ENCODE results near the gene ERC1. TPM values are rescaled to one million over a fixed set of nuclear protein-coding genes. Genes with fewer than 3 reads are reported as not detected.

ERC1 gene
- 0.39 TPM for polyA plus RNA-seq (2012; ENCODE audit: low read depth, missing spikeins)

- FAIRE-seq (peak; percentile 59), DNase-seq (ENCODE audit: insufficient read length, low spot score) (peak; percentile 87)
- TF ChIP-seq TAF1 (IDR thresholded peaks at IDR 0.05; ENCODE audit: low read depth, low read length) (no peak), PAX5 (IDR thresholded peaks at IDR 0.05; ENCODE audit: insufficient read depth, low read length, severe bottlenecking) (no peak), POU2F2 (IDR thresholded peaks at IDR 0.05; ENCODE audit: low read depth, low read length) (no peak), POLR2A (IDR thresholded peaks at IDR 0.05; ENCODE audit: low read depth, low read length) (no peak), SPI1 (IDR thresholded peaks at IDR 0.05; ENCODE audit: low read depth, low read length) (no peak), POLR2AphosphoS5 (IDR thresholded peaks at IDR 0.05; ENCODE audit: low read depth, low read length) (no peak)
Observed at GRCh38 chr12:990661-991349, at the start of gene ERC1. TSS of gene ERC1 (plus strand) at chr12:991223. CDS start at chr12:1027904, 36,681 bp downstream.

GRCh38 chr12:943051-943450 is 48.0 kb upstream of the ERC1 start:
- TF ChIP-seq PAX5 (IDR thresholded peaks at IDR 0.05; ENCODE audit: insufficient read depth, low read length, severe bottlenecking) = no peak
- TF ChIP-seq TAF1 (IDR thresholded peaks at IDR 0.05; ENCODE audit: low read depth, low read length) = no peak
- no peak for TF ChIP-seq POLR2AphosphoS5 (IDR thresholded peaks at IDR 0.05; ENCODE audit: low read depth, low read length)
- no peak for FAIRE-seq
- no peak for DNase-seq (ENCODE audit: insufficient read length, low spot score)

- TF ChIP-seq PAX5 (IDR thresholded peaks at IDR 0.05; ENCODE audit: insufficient read depth, low read length, severe bottlenecking) (no peak), POLR2A (IDR thresholded peaks at IDR 0.05; ENCODE audit: low read depth, low read length) (no peak), POU2F2 (IDR thresholded peaks at IDR 0.05; ENCODE audit: low read depth, low read length) (no peak), TAF1 (IDR thresholded peaks at IDR 0.05; ENCODE audit: low read depth, low read length) (no peak), SPI1 (IDR thresholded peaks at IDR 0.05; ENCODE audit: low read depth, low read length) (no peak), POLR2AphosphoS5 (IDR thresholded peaks at IDR 0.05; ENCODE audit: low read depth, low read length) (no peak)
- no peak for FAIRE-seq
- no peak for DNase-seq (ENCODE audit: insufficient read length, low spot score)
Observed at GRCh38 chr12:944211-944610, 46.8 kb upstream of the ERC1 start.

GRCh38 chr12:946212-946611 is 44.8 kb upstream of the ERC1 start:
- DNase-seq (ENCODE audit: insufficient read length, low spot score) = no peak
- FAIRE-seq = no peak
- TF ChIP-seq POLR2AphosphoS5 (IDR thresholded peaks at IDR 0.05; ENCODE audit: low read depth, low read length) (no peak), PAX5 (IDR thresholded peaks at IDR 0.05; ENCODE audit: insufficient read depth, low read length, severe bottlenecking) (no peak), POU2F2 (IDR thresholded peaks at IDR 0.05; ENCODE audit: low read depth, low read length) (no peak), TAF1 (IDR thresholded peaks at IDR 0.05; ENCODE audit: low read depth, low read length) (no peak), SPI1 (IDR thresholded peaks at IDR 0.05; ENCODE audit: low read depth, low read length) (no peak), POLR2A (IDR thresholded peaks at IDR 0.05; ENCODE audit: low read depth, low read length) (no peak)

GRCh38 chr12:946631-947030 is 44.4 kb upstream of the ERC1 start:
- DNase-seq (ENCODE audit: insufficient read length, low spot score) = no peak
- no peak for TF ChIP-seq SPI1 (IDR thresholded peaks at IDR 0.05; ENCODE audit: low read depth, low read length)
- TF ChIP-seq TAF1 (IDR thresholded peaks at IDR 0.05; ENCODE audit: low read depth, low read length) = no peak
- no peak for TF ChIP-seq POU2F2 (IDR thresholded peaks at IDR 0.05; ENCODE audit: low read depth, low read length)
- no peak for TF ChIP-seq POLR2A (IDR thresholded peaks at IDR 0.05; ENCODE audit: low read depth, low read length)
- TF ChIP-seq PAX5 (IDR thresholded peaks at IDR 0.05; ENCODE audit: insufficient read depth, low read length, severe bottlenecking) = no peak
- no peak for TF ChIP-seq POLR2AphosphoS5 (IDR thresholded peaks at IDR 0.05; ENCODE audit: low read depth, low read length)
- FAIRE-seq = no peak

- DNase-seq (ENCODE audit: insufficient read length, low spot score) (no peak), FAIRE-seq (no peak)
- TF ChIP-seq SPI1 (IDR thresholded peaks at IDR 0.05; ENCODE audit: low read depth, low read length) = no peak
- TF ChIP-seq TAF1 (IDR thresholded peaks at IDR 0.05; ENCODE audit: low read depth, low read length) = no peak
- no peak for TF ChIP-seq POU2F2 (IDR thresholded peaks at IDR 0.05; ENCODE audit: low read depth, low read length)
- no peak for TF ChIP-seq PAX5 (IDR thresholded peaks at IDR 0.05; ENCODE audit: insufficient read depth, low read length, severe bottlenecking)
- no peak for TF ChIP-seq POLR2A (IDR thresholded peaks at IDR 0.05; ENCODE audit: low read depth, low read length)
Observed at GRCh38 chr12:948238-948637, 42.8 kb upstream of the ERC1 start.

GRCh38 chr12:949453-950191 is 41.4 kb upstream of the ERC1 start, which contains the start of gene RAD52:
TSS of gene RAD52 (minus strand) at chr12:949694. CDS start at chr12:933058, 16,636 bp downstream.
- DNase-seq (ENCODE audit: insufficient read length, low spot score) (peak; percentile 73), FAIRE-seq (peak; percentile 91)
- no peak for TF ChIP-seq PAX5 (IDR thresholded peaks at IDR 0.05; ENCODE audit: insufficient read depth, low read length, severe bottlenecking)
- peak; percentile 68; the same call in 1 of the 2 replicates for TF ChIP-seq TAF1 (IDR thresholded peaks at IDR 0.05; ENCODE audit: low read depth, low read length)
- peak; percentile 71 for TF ChIP-seq POLR2A (IDR thresholded peaks at IDR 0.05; ENCODE audit: low read depth, low read length)
- TF ChIP-seq SPI1 (IDR thresholded peaks at IDR 0.05; ENCODE audit: low read depth, low read length) = no peak
- TF ChIP-seq POLR2AphosphoS5 (IDR thresholded peaks at IDR 0.05; ENCODE audit: low read depth, low read length) = peak; percentile 87; the same call in 1 of the 2 replicates
- TF ChIP-seq POU2F2 (IDR thresholded peaks at IDR 0.05; ENCODE audit: low read depth, low read length) = 0 out of 2 replicates have a peak, but pooled peaks have one; percentile 49

- FAIRE-seq (no peak), DNase-seq (ENCODE audit: insufficient read length, low spot score) (no peak)
- TF ChIP-seq POU2F2 (IDR thresholded peaks at IDR 0.05; ENCODE audit: low read depth, low read length) = no peak
- TF ChIP-seq SPI1 (IDR thresholded peaks at IDR 0.05; ENCODE audit: low read depth, low read length) = no peak
- TF ChIP-seq PAX5 (IDR thresholded peaks at IDR 0.05; ENCODE audit: insufficient read depth, low read length, severe bottlenecking) = no peak
- no peak for TF ChIP-seq POLR2AphosphoS5 (IDR thresholded peaks at IDR 0.05; ENCODE audit: low read depth, low read length)
- TF ChIP-seq POLR2A (IDR thresholded peaks at IDR 0.05; ENCODE audit: low read depth, low read length) = no peak
- no peak for TF ChIP-seq TAF1 (IDR thresholded peaks at IDR 0.05; ENCODE audit: low read depth, low read length)
Observed at GRCh38 chr12:951176-951575, 39.8 kb upstream of the ERC1 start.

- DNase-seq (ENCODE audit: insufficient read length, low spot score) (no peak), FAIRE-seq (no peak)
- no peak for TF ChIP-seq TAF1 (IDR thresholded peaks at IDR 0.05; ENCODE audit: low read depth, low read length)
- TF ChIP-seq SPI1 (IDR thresholded peaks at IDR 0.05; ENCODE audit: low read depth, low read length) = no peak
- TF ChIP-seq POLR2AphosphoS5 (IDR thresholded peaks at IDR 0.05; ENCODE audit: low read depth, low read length) = no peak
- no peak for TF ChIP-seq PAX5 (IDR thresholded peaks at IDR 0.05; ENCODE audit: insufficient read depth, low read length, severe bottlenecking)
- TF ChIP-seq POLR2A (IDR thresholded peaks at IDR 0.05; ENCODE audit: low read depth, low read length) = no peak
- no peak for TF ChIP-seq POU2F2 (IDR thresholded peaks at IDR 0.05; ENCODE audit: low read depth, low read length)
Observed at GRCh38 chr12:953776-954175, 37.2 kb upstream of the ERC1 start.
